Right lobe of liver (tissue), 6 donors: ENCODE measurements around the gene FUT6. TPM values are rescaled to one million over a fixed set of nuclear protein-coding genes. Genes with fewer than 3 reads are reported as not detected.

Experiments used
- ATAC-seq, 4 donors: fragments of 200-7000 bp; cut with Tn5 transposase; one replicate each; pipeline ENCODE4 v1.9.1; 2020; ENCODE audit warnings: mild to moderate bottlenecking in 4 of 4, moderate library complexity in 4 of 4
- DNase-seq, 3 donors: peaks; one replicate each; pipeline ENCODE4 v3.0.0-alpha.2; 2020
- H3K27ac ChIP-seq, 3 donors: fragments of 200-600 bp; one replicate each; pipeline ENCODE4 v1.8.0; 2022
- H3K27me3 ChIP-seq, 2 donors: fragments of 200-600 bp; one replicate each; pipeline ENCODE4 v1.8.0; 2022
- H3K36me3 ChIP-seq, 4 donors: fragments of 200-600 bp; sonication (generic) in 1 of 4; one replicate each; pipeline versions ENCODE4 v1.5.1 to v1.8.0; 2017 to 2022; ENCODE audit warnings: control low read depth in 1 of 4
- H3K4me1 ChIP-seq, 4 donors: fragments of 200-600 bp; sonication (generic) in 1 of 4; one replicate each; pipeline versions ENCODE4 v1.5.1 to v1.8.0; 2017 to 2022; ENCODE audit warnings: control low read depth in 1 of 4
- H3K4me3 ChIP-seq, 3 donors: fragments of 200-600 bp; one replicate each; pipeline ENCODE4 v1.8.0; 2022
- H3K9me3 ChIP-seq, 4 donors: fragments of 200-600 bp; sonication (generic) in 1 of 4; one replicate each; pipeline versions ENCODE4 v1.5.1 to v1.8.0; 2017 to 2022; ENCODE audit warnings: control low read depth in 1 of 4
- POLR2A ChIP-seq: fragments of 450-650 bp; IDR thresholded peaks from one replicate; pipeline ENCODE4 v1.6.1; 2017; ENCODE audit warnings: antibody characterized with exemption, mild to moderate bottlenecking
- WGBS: methylation state at CpG from one replicate; pipeline ENCODE4 v1.1.6; 2018; ENCODE audit warnings: low coverage, low lambda C conversion rate; ENCODE audit not compliant: insufficient coverage; ENCODE audit errors: missing lambda C conversion rate; 5-methylcytosine and 5-hydroxymethylcytosine counted together
- intact Hi-C, 2 donors: fragments of 100-400 bp; cut with DNase I; formaldehyde crosslinking; loops; one replicate each; pipeline versions ENCODE4 v1.11.2 to v1.14.1; 2022
- total RNA-seq, 6 experiments: library from RNA; depleted of rRNA in 2 of 6; stranded (reverse); fragments of >200 nt in 2 of 6; fragmentation: NEBNext Ultra II Directional in 3 of 6; extraction: Animal tissue kit (Norgen Biotek cat#: 25700) in 3 of 6; gene quantifications; one replicate each; pipeline versions ENCODE4 v1.1.0 to v1.2.4, GENCODE V29; 2016 to 2023
- TF ChIP-seq, protein P1 (sequence below), 4 donors: fragments of 200-600 bp in 3 of 4; fragments of 450-650 bp in 1 of 4; IDR thresholded peaks; one replicate each; pipeline versions ENCODE4 v1.5.1 to v1.8.0; 2016 to 2022; ENCODE audit warnings: antibody characterized with exemption in 4 of 4, mild to moderate bottlenecking in 2 of 4
- donor health status: DM: no; HTN: yes; CAD: no.
- donor health status: DM: no; HTN: no; CAD: no.
- donor health status: DM: no; HTN: no; CAD: no.
- donor health status: DM: no; HTN: yes; CAD: no.
- donor health status: DM: no; HTN: yes; CAD: no.

Gene FUT6
- total RNA-seq, 6 experiments from 2014 or later, result 2.3 to 28.1 (median 9.7) TPM

GRCh38 chr19:5818594-5818993 is 20.9 kb downstream of the FUT6 start:
- Histone ChIP-seq H3K36me3 (no peaks in the 10 kb centered on the region), H3K9me3 (no peaks in the 10 kb centered on the region), H3K4me1 (peaks cover 0 to 9% (median 0%) of the 10 kb centered on the region in 4 donors), H3K27me3 (no peaks in the 10 kb centered on the region), H3K4me3 (no peak overlapping the region), H3K27ac (no peak overlapping the region)
- ATAC-seq, result no peak
- intact Hi-C loops, result no loop called here
- WGBS, result 100% methylated on average over 2 of the region's 10 CpGs
- no peak for DNase-seq
- TF ChIP-seq POLR2A, result no peak
- TF ChIP-seq, protein P1, sequence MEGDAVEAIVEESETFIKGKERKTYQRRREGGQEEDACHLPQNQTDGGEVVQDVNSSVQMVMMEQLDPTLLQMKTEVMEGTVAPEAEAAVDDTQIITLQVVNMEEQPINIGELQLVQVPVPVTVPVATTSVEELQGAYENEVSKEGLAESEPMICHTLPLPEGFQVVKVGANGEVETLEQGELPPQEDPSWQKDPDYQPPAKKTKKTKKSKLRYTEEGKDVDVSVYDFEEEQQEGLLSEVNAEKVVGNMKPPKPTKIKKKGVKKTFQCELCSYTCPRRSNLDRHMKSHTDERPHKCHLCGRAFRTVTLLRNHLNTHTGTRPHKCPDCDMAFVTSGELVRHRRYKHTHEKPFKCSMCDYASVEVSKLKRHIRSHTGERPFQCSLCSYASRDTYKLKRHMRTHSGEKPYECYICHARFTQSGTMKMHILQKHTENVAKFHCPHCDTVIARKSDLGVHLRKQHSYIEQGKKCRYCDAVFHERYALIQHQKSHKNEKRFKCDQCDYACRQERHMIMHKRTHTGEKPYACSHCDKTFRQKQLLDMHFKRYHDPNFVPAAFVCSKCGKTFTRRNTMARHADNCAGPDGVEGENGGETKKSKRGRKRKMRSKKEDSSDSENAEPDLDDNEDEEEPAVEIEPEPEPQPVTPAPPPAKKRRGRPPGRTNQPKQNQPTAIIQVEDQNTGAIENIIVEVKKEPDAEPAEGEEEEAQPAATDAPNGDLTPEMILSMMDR (IDR thresholded peaks at IDR 0.05), result no peak

- intact Hi-C loops, result no loop called here
- H3K9me3 ChIP-seq, result no peaks in the 10 kb centered on the region
- no peak for DNase-seq
- WGBS, result 91% methylated on average over 2 of the region's 2 CpGs
- TF ChIP-seq POLR2A, result no peak
- TF ChIP-seq, protein P1 (IDR thresholded peaks at IDR 0.05), result no peak
- no peaks in the 10 kb centered on the region for H3K36me3 ChIP-seq
- H3K27ac ChIP-seq, result no peak overlapping the region
- H3K4me3 ChIP-seq, result no peak overlapping the region
- H3K27me3 ChIP-seq, result no peaks in the 10 kb centered on the region
- H3K4me1 ChIP-seq, result peaks cover 0 to 4% (median 0%) of the 10 kb centered on the region in 4 donors
- no peak for ATAC-seq
Measured at GRCh38 chr19:5817218-5817617, 22.3 kb downstream of the FUT6 start.

DNA sequence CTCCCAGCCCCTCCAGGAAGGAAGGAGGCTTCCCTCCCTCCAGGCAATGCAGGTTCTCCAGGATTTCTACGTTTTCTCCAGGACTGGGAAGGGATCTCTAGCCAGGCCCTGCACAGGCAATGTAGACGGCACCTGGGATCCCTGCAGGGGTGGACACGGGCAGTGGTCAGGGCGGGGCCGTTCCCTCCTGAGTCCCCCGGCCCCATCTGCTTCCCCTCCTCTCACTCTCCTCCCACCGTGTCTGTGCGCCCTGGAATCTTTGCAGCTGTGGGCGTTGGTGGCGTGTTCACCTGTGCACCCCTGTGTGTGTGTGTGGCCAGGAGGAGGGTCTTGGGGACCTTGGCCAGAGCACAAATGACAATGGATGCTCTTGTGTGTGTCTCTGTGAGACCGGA is 24.7 kb downstream of the FUT6 start:
- H3K4me1 ChIP-seq, result no peaks in the 10 kb centered on the region
- ATAC-seq (peak in 2 of 4 donors; percentile 22 to 36), DNase-seq (no peak)
- no peaks in the 10 kb centered on the region for H3K9me3 ChIP-seq
- no peak overlapping the region for H3K4me3 ChIP-seq
- TF ChIP-seq POLR2A, result no peak
- WGBS, result 72% methylated on average over 5 of the region's 11 CpGs
- H3K27ac ChIP-seq, result no peak overlapping the region
- intact Hi-C loops, result loop anchor here in 1 of 2 donors (5.0 kb wide), 1 partner anchor 77 kb away; no protein-coding TSS in a partner anchor
- H3K27me3 ChIP-seq, result no peaks in the 10 kb centered on the region
- no peaks in the 10 kb centered on the region for H3K36me3 ChIP-seq

- no peak overlapping the region for H3K4me3 ChIP-seq
- H3K27me3 ChIP-seq, result no peaks in the 10 kb centered on the region
- intact Hi-C loops, result loop anchor here in 1 of 2 donors (5.0 kb wide), 1 partner anchor 78 kb away; no protein-coding TSS in a partner anchor
- H3K4me1 ChIP-seq, result peaks cover 0 to 5% (median 2%) of the 10 kb centered on the region in 4 donors
- H3K9me3 ChIP-seq, result no peaks in the 10 kb centered on the region
- ATAC-seq (no peak), DNase-seq (no peak)
- 69% methylated on average over 2 of the region's 9 CpGs for WGBS
- TF ChIP-seq, protein P1 (IDR thresholded peaks at IDR 0.05), result no peak
- no peak for TF ChIP-seq POLR2A
- no peak overlapping the region for H3K27ac ChIP-seq
- no peaks in the 10 kb centered on the region for H3K36me3 ChIP-seq
Measured at GRCh38 chr19:5814123-5814851, 25.2 kb downstream of the FUT6 start.

GRCh38 chr19:5811117-5811516 is 28.4 kb downstream of the FUT6 start:
- H3K27ac ChIP-seq, result no peak overlapping the region

More at GRCh38 chr19:5811117-5811516, 28.4 kb downstream of the FUT6 start:
- intact Hi-C loops, result loop anchor here in 1 of 2 donors (5.0 kb wide), 1 partner anchor 81 kb away; no protein-coding TSS in a partner anchor
- WGBS, result 88% methylated on average over 4 of the region's 4 CpGs
- Histone ChIP-seq H3K4me3 (no peak overlapping the region), H3K36me3 (no peaks in the 10 kb centered on the region), H3K27me3 (no peaks in the 10 kb centered on the region), H3K9me3 (no peaks in the 10 kb centered on the region), H3K4me1 (peaks cover 0 to 8% (median 3%) of the 10 kb centered on the region in 4 donors)
- TF ChIP-seq POLR2A, result no peak
- TF ChIP-seq, protein P1 (IDR thresholded peaks at IDR 0.05), result no peak
- ATAC-seq, result no peak
- no peak for DNase-seq
